Activated T-cell treated with anti-CD3 and anti-CD28 coated beads for 24 hours (primary cell): ENCODE results near the gene MANSC1.
"Not testable (repeated sequence)": the region's sequence is repeated elsewhere in the genome, so short reads cannot be mapped to it uniquely, and the experiment has no call there.

Experiments
- DNase-seq: peaks from one replicate; pipeline ENCODE4 v3.0.0-alpha.2; 2020; ENCODE audit warnings: low read depth

Gene MANSC1

GRCh38 chr12:12365446-12365802, 15.4 kb upstream of the MANSC1 start:
- no peak for DNase-seq

GRCh38 chr12:12364787-12365445, 14.9 kb upstream of the MANSC1 start:
- DNase-seq: no peak

- DNase-seq: no peak
These were observed 8.5 kb upstream of the MANSC1 start for GRCh38 chr12:12358528-12358927.

- DNase-seq: no peak
These were observed 7.8 kb upstream of the MANSC1 start for GRCh38 chr12:12357719-12358461.

GRCh38 chr12:12356896-12357718, 7.1 kb upstream of the MANSC1 start, which contains the start of gene BORCS5:
TSS of gene BORCS5 (plus strand) at chr12:12357078. CDS start at chr12:12357452, 374 bp downstream.
- DNase-seq: peak; percentile 97

GRCh38 chr12:12356467-12356895, 6.4 kb upstream of the MANSC1 start:
- no peak for DNase-seq

GRCh38 chr12:12353807-12354206, 3.8 kb upstream of the MANSC1 start:
- DNase-seq: no peak

- no peak for DNase-seq
These were observed 3.2 kb upstream of the MANSC1 start for GRCh38 chr12:12353276-12353675.

GRCh38 chr12:12351468-12352185, 1.6 kb upstream of the MANSC1 start:
- not testable (repeated sequence) for DNase-seq

- DNase-seq: no peak
These were observed 924 bp upstream of the MANSC1 start for GRCh38 chr12:12350868-12351463.

- DNase-seq: no peak
These were observed 11.4 kb downstream of the MANSC1 start for GRCh38 chr12:12338527-12339168.

- DNase-seq: no peak
These were observed 13.5 kb downstream of the MANSC1 start for GRCh38 chr12:12336511-12336910.

GRCh38 chr12:12336049-12336411, 14.0 kb downstream of the MANSC1 start:
- no peak for DNase-seq

- DNase-seq: peak; percentile 40
These were observed 15.5 kb downstream of the MANSC1 start for GRCh38 chr12:12334367-12335040.

GRCh38 chr12:12333407-12334366, 16.4 kb downstream of the MANSC1 start:
- DNase-seq: no peak

GRCh38 chr12:12331896-12332295, 18.1 kb downstream of the MANSC1 start:
- no peak for DNase-seq

GRCh38 chr12:12331244-12331771, 18.7 kb downstream of the MANSC1 start:
- no peak for DNase-seq

- DNase-seq: no peak
These were observed 22.2 kb downstream of the MANSC1 start for GRCh38 chr12:12327802-12328201.

GRCh38 chr12:12326262-12326661, 23.8 kb downstream of the MANSC1 start:
- no peak for DNase-seq
